GM18867 (cell line): Measurements from ENCODE around the gene SCLT1.

Experiments
- ATAC-seq: cut with Tn5 transposase; IDR thresholded peaks from one replicate; pipeline ENCODE4 v1.9.1; 2021; ENCODE audit warnings: mild to moderate bottlenecking, moderate library complexity; ENCODE audit not compliant: unreplicated experiment

SCLT1 gene

DNA sequence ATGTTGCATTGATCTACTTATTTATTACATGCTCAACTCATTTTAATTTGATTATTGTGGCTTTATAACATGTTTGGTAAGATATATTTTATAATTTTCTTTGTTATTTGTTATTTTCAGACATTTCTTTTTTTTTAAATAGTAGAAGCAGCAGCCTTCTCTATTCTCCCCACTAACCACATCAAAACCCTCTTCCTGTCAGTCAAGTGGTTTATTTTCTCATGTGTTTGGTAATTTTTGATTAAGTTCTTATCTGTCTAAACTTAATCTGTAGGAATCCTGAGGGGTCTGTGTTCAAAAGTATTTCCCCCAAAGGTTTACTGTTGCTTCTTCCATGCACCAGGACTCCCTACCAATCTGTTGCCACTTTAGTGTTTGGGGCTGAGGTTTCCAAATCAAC is 131.9 kb downstream of the SCLT1 start:
- ATAC-seq: no peak

DNA sequence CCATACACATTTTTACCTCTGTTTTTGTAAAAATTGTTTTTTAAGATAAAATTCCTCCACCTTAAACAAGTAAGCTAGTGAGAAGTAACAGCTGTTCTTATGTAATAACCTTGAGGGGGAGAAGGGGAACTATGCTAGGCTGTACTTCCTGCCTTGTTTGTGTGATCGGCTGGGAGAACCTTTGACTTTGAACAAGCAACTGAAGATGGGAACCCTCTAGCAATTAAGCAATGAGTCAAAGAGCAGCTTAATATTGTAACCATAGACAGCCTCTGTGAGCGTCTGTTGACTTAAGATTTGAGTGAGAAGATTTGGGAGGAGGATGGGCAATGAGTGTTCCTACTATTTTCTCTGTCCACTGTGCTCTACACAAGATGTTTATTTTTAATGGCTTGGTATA is 135.1 kb downstream of the SCLT1 start:
- no peak for ATAC-seq

DNA sequence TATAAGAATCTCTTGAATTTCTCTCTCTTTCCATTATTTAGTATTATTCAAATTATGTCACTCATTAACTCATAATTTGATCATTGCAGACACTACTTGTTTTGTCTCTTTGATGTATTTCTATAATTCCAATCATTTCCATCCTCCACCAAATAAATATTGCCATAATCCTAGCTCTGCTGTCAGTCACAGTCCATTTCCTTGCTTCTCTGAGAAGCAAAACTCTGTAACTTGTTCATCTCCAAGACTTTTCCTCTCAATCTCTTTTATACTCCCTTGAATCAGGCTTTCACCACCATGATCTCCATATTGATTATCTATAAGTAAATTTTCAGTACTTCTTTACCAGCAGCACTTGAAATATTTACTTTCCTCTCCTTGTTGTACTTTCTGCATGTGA is 135.9 kb downstream of the SCLT1 start:
- no peak for ATAC-seq

DNA sequence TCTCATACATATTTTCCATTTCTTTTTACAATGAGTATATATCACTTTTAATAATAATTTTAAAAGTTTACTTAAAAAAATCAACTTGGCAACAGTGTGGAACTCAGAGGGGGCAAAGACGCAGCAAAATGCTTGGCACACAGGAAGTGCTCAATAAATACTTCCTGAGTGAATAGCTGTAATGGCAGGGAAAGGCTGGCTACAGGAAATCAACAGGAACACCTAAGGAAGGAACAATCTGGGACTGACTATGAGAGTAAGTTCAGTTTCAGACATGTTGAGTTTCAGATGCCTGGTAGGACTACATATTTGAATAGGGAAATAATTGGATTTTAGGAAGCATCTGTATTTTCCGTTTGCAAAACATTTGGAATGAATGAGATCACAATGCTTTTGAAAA is 137.6 kb downstream of the SCLT1 start:
- ATAC-seq: no peak

DNA sequence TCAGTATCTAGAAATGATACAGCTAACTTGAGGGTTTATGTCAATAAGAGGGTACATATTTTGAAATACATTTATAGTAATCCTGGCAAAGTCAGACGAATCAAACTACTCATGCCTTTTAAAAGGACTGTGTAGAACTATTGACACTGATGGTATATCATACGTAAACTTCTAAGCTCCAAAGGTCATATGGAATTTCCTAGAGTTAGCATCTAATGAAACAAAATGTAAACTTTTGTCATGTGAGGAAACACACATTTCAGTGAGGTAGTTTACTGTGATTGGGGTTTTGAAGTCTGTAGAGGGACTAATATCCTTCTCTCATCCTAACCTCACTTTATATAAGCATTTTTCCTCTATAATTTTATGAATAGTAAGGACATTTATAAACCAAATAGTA is 138.4 kb downstream of the SCLT1 start:
- ATAC-seq: no peak

DNA sequence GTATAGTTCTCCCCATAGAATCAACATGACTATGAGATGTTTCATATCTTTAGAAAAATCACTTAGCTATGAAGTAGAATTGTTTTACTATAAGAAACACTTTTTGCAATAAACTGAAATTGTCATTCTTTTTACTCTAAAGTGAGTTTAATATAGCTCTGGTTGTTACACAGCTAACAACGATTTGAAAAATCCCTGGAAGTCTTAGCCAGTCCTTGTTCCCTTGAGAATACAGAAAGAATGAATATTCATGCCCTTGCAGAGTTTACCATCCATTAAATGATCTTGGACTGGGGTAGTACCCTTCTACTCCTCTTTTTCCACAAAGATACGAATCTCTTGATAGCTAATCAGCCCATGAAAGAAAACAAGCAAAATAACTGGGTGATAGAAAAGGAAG is 142.0 kb downstream of the SCLT1 start:
- no peak for ATAC-seq

DNA sequence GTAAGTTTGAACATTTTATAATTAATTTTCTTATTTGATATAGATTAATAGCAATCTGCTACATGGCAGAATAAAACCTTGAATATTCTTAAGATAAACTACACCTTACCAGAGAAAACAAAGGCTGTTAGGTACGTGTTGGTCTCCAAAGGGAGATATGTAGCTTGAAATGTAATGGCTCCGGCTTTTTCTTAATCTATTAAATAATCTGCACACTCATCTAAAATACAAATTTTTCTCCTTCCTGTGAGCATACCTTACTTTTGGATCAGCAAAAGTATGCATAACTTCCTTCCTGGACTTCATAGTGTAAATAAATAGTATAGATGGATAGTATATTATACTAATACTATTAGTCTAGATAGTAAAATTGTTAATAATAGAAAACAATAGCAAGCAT is 142.5 kb downstream of the SCLT1 start:
- ATAC-seq: no peak

DNA sequence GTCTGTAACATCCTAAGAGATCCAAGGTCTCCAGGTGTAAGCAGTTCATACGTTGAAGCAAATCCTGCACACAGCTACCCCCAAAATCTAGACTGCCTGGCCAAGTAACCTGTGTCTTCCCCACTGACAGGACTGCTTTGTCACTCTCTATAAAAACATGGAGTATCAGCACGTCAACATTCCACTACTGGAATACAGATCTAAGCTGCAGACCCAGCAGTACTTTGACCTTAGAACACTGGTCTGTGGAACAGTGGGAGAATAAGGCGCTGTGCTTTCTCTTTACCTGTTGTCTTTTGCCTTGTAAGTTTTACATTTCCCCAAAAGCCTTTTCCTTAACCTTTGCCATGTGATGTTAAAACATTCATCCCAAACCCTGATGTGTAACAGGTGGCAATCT is 146.4 kb downstream of the SCLT1 start:
- ATAC-seq: no peak

DNA sequence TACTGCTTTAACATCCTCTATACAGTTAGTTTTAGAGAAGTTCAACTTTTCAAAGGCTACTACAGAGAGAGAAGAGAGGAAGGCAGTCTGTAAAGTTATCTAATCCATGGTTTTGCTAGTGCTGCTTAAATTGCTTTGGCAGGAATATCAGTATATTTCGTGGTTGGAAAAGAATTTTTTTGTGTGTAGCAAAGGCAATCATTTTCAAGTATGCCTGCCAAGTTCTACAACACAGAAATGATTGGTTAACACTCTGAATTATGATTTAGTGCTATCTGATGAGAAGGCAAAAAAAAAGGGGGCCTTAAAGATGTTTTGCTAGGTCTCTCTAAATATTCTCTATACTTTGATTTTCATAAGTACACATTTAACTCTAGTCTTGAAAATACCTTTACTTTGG is 150.7 kb downstream of the SCLT1 start:
- no peak for ATAC-seq

DNA sequence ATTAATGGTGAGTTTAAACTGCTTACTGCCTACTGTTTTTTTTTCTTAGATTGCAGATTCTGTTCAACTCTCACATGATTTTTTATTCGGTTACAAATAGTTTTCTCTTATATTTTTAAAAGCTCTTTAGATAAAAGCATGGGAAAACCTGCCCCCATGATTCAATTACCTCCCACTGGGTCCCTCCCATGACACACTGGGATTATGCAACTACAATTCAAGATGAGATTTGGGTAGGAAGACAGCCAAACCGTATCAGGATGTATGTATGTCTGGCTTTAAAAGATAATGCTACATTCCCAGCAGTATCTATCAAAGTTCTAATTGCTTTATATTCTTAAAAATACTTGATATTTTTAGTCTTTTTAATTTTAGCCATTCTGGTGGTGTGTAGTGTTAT is 152.4 kb downstream of the SCLT1 start:
- ATAC-seq: no peak

DNA sequence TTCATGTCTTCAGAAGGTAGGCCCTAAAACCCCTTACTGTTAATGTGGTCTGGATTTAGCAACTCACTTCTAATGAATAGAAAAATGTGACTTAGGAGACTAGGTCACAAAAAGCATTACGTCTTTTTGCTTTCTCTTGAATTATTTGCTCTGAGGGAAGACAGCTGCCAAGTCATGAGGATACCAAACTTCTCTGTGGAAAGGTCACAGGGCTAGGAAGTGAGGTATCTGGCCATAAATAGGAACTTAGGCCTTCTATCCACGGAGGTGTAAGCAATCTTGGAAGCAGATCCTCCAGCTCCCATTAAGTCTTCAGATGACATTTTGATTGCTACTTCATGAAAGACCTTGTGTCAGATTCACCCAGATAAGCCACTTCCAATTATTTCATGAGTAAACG is 163.3 kb downstream of the SCLT1 start:
- ATAC-seq: no peak

DNA sequence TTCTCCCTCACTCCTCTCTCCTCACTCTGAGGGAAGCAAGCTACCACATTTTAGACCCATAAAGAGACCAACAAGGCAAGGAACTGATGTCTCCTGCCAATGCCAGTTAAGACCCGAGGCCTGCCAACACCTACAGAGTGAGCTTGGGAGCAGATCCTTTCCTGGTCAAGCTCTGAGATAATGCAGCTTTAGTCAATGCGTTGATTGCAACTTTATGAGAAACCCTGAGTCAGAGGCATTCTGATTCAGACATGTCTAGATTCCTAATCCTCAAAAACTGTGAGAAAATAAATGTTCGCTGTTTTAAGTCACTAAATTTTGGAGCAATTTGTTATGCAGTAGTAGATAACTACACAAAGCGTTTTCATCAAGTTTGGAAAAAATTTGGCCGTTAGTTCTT is 168.4 kb downstream of the SCLT1 start:
- no peak for ATAC-seq

DNA sequence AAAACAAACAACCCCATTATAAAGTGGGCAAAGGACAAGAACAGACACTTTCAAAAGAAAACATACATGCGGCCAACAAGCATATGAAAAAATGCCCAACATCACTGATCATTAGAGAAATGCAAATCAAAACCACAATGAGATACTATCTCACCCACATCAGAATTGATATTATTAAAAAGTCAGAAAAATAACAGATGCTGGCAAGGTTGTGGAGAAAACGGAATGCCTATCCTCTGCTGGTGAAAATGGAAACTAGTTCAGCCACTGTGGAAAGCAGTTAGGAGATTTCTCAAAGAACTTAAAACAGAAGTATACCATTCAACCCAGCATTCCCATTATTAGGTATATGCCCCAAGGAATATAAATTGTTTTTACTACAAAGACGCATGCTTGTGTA is 171.4 kb downstream of the SCLT1 start:
- ATAC-seq: no peak

DNA sequence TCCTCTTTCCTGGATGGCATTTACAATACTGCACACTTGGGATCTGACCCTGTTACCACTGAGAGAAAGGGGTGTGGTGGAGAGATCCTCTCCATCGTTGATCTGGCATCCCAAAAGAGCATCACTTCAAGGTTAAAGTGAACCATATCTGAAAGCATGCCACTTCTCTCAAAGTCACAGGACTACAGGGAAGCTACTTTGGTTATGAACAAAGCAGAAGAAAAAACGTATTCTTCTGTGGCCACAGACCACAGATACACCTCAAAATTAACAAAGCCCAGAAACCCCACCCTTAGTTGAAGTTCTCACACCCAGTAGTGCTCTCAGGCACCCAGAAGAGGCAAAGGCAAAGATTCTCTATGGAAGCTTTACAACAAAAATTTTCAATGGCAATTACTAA is 175.6 kb downstream of the SCLT1 start:
- peak; percentile 82 for ATAC-seq

DNA sequence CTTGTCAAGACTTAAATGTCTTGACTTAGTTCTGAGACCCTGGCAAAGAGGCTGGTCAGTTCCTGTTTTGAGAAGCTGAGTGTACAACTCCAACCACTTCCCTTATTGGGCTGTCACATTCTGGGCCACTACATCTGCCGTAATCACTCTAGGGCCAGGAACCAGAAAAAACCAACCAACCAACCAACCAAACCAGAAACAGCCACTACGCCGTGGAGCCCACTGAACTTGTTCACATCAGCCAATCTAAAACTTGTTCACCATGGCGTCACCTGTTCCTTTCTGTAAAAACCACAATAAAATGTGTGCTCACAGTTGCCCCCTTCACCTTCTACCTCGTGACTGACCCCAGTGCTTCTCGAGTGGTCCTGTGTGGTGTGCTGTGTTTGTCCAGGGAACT is 176.5 kb downstream of the SCLT1 start:
- ATAC-seq: peak; percentile 83

DNA sequence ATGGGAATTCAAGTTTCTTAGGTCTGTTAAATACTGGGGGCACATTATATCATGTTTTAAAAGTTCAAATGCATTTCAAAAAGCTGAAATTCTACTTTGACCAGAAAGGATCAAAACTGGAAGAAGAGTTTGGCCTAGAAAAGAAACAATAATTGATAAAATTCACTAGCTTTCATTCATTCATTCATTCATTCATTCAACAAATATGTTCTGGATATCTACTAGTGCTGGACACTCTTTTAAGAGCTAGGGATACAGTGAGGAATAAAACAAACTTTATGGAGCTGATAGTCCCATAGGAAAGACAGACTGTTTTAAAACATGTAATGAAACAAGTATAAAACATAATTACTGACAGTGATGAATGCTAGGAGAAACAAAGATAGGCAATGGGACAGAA is 177.8 kb downstream of the SCLT1 start:
- ATAC-seq: no peak

DNA sequence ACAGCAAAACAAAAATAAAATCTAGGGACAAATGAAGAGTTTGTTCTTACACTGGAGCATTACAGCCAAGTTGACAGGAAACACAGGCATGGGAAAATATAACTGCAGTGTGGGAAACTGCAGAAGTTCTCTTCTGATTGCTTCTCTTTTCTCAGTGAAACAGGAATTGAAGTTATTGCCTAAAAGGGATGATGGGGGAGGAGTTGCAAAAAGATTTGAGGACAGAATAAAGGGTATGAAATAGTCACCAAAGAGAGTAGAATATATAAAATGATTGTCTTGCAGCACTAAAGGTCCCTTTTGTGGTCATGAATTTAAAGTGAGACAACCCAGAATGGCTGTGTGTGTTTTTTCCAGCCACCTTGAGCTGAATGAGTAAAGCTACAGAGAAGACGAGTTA is 180.1 kb downstream of the SCLT1 start:
- ATAC-seq: no peak

DNA sequence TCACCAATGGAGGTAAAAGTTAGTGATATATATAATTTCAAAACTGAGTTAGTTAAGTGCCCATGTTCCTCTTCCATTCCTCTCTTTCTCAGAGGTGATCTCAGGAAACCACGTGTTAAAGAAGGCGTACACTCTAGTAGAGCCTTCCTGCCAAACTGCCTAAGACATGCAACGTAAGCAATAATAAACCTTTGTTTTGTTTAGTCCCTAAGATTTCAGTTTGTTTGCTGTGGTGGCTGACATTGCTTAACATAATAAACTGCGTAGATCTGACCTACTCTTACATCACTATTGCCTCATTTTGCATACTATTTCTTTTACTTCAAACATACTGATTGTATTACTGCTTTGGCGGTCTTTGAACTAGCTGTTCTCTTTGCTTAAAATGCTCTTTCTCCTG is 184.6 kb downstream of the SCLT1 start:
- no peak for ATAC-seq

DNA sequence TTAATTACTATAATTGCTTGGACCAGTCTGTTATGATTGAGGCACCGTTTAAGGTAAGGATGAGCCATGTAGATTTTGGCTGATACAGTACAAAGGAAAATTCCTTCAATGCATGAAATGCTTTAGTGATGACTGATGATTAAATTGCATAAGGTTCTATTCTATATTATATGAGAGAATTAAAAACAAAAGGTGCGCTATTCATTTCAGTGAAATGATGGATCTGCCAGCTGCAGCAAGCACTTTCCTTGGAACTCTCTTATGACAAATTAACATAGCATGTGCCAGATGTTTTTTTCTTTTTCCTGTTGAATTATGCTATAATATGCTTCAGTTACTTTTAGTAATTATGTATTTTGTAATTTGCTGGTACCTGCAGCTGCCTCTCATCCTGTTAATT is 185.4 kb downstream of the SCLT1 start:
- no peak for ATAC-seq

DNA sequence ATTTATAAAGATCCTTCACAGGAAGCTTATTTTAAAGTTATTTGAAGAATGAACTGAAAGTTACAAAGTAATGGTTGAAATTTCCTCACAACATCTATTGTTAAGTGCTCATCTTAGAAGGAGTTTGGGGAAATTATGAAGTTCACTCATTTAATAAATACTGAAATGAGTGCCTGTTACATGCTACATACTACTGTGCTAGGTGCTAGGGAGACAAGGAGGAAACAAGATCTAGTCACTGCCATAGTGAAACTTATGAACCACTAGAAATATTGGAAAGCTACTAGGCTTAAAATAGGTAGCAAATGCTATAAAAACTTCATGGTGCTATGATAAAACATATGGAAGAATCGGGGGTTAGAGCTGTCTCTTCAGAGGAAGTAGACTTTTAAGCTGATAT is 186.8 kb downstream of the SCLT1 start:
- ATAC-seq: no peak

DNA sequence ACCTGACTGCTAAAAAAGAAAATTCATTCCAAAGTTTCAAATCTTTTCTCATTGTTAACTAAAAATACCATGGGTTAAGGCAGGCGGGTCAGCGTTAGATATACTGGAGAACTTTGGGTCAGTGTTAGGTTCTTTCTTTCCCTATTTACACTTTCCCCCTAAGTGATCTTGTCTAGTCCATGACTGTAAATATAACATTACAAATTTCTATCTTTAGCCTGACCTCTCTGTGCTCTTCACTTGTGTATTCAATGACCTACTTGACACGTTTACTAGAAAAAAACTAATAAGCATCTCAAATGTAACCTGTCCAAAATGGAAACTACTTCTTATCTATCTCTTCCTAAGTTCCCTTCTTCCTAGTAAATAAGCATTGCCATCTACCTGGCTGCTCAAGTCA is 188.5 kb downstream of the SCLT1 start:
- no peak for ATAC-seq

DNA sequence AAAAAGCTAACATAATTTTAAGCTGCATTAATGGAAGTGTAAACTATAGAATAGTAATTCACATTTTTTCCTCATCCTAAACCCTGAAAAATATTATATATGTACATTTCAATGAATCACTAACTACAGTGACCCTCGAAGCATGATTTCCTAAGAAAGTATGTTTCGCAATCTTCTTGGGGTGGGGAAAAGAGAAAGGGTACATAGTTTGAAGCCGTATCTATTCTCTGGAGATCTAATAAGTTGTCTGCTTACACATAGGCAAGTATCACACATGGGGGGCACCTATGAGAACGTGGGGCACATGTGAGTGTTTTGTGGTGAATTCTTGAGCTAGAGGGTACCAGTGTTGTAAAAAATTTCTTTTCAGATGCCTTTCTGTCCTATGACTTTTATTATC is 212.7 kb downstream of the SCLT1 start:
- ATAC-seq: no peak

DNA sequence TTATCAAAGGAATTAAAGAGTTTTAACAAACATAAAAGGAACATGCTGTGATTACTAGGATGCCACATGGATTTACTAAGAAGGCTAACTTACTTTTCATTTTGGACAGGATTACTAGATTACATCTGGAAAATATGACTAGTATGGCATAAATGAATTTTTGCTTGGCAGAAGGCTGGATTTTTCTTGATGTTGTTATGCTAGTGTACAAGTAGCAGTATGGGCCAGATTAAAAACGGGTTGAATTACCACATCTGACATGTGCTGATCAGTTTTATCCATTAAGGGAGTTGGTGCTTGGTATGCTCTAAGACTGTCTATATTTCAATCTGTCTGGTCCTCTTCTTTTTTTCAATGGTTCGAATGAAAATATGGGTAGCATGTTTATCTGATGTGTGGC is 213.4 kb downstream of the SCLT1 start:
- no peak for ATAC-seq

DNA sequence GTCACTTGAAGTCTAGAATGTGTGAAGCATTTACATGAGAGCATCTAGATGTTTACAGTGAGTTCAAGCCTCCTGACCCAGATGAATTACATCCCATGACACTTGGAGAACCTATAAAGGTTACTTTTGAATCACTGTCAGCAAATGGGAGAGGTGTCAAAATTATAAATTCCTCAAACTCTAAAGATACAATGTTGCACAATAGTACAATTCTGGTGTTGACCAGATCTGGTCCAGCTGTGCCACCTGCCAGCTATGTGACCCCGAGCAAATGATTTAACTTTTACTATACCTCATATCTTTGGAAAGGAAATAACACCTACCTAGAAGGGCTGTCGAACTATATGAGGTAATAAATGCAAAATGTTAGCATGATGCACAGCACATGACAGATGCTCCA is 214.1 kb downstream of the SCLT1 start:
- no peak for ATAC-seq
